Ovary (tissue), 3 donors: ENCODE measurements around the gene TSPEAR.

Experiments used
- CTCF ChIP-seq, 3 donors: fragments of 450-650 bp in 2 of 3; fragments of 200-600 bp in 1 of 3; IDR thresholded peaks; one replicate each; pipeline versions ENCODE4 v1.5.1 to v1.8.0; 2016 to 2022; ENCODE audit warnings: antibody characterized with exemption in 3 of 3, mild to moderate bottlenecking in 1 of 3
- POLR2A ChIP-seq: fragments of 450-650 bp; IDR thresholded peaks from one replicate; pipeline ENCODE4 v1.6.1; 2017; ENCODE audit warnings: antibody characterized with exemption, mild to moderate bottlenecking, moderate library complexity
- donor health status: DM: no; HTN: no; CAD: no.

- TF ChIP-seq CTCF (IDR thresholded peaks at IDR 0.05): no peak
- TF ChIP-seq POLR2A: no peak
These were observed 9.8 kb downstream of the TSPEAR start for GRCh38 chr21:44701541-44701940.
